ENCODE data around the gene CCDC148. TPM values are rescaled to one million over a fixed set of nuclear protein-coding genes. Genes with fewer than 3 reads are reported as not detected.

Gene CCDC148
- total and polyA plus RNA-seq, 2 experiments from 2014 or later: 0.39 to 2.1 TPM

DNA sequence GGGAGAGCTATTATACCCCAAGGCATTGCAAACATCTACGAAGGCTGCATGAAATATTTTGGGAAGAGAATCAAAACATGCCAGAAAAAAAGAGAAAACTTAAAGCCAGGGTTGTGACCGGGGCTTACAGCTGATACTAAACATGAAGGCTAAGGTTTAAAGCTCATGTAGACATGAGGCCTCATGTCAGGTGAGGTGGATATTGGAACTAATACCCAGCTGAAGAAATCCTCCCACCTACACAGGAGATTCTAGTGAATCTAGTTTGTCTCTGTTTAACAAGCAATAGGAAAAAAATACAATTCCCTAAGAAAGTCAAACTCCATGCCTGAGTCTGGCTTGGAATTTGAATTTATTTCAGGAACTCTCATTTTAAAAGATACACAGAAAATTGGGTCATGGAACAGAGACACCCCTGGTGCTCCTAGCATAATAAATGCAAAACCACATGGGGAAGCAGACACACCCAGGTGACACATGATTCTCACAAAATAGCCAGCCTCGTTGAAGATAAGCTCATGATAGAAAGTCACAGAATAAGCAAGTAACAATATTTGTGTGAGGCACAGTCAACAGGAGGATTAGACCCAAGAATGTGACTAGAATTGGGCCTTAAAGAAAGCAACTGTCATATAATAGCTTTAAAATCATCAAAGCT, 312.7 kb downstream of the CCDC148 start:
- DNase-seq (ENCODE audit: low read depth in 1 of 2, low spot score in 1 of 2): no peak
- no peaks in the 10 kb centered on the region for H3K27me3 ChIP-seq
- no peaks in the 10 kb centered on the region for H3K9me3 ChIP-seq (ENCODE audit: low read depth)

DNA sequence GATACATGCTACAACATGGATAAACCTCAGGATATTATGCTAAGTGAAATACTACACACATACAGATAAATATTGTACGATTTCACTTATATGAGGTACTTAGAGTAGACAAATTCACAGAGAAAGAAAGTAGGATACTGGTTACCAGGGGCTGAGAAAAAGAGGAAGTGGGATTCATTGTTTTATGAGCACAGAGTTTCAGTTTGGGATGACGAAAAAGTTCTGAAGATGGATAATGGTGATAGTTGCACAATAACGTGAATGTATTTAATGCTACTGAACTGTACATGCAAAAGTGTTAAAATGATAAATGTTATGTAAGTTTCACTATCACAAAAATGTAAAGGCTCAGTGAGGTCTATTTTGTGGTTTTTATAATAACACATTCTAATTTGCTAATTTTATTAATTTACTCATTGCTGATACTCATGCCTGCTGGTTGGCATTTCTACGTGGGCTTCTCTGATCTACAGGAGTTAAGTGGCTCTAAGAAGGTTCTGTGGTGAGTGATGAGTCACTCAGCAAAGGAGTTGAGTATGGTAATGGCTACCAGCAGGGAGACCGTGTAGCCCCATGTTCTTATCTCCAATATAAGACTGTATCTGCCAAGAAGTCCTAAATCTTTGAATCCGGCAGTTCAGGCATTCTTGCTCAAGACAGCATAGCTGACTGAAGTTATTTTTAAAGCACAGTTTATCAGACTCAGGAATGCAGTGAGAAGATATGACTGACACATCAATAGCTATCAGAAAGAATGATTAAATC, 313.8 kb downstream of the CCDC148 start:
- Histone ChIP-seq H3K4me3 (no peak overlapping the region), H3K27me3 (no peaks in the 10 kb centered on the region), H3K36me3 (no peaks in the 10 kb centered on the region), H3K4me1 (ENCODE audit: low read depth) (no peaks in the 10 kb centered on the region), H3K27ac (no peak overlapping the region), H3K9me3 (ENCODE audit: low read depth) (no peaks in the 10 kb centered on the region)
- TF ChIP-seq, protein P1, sequence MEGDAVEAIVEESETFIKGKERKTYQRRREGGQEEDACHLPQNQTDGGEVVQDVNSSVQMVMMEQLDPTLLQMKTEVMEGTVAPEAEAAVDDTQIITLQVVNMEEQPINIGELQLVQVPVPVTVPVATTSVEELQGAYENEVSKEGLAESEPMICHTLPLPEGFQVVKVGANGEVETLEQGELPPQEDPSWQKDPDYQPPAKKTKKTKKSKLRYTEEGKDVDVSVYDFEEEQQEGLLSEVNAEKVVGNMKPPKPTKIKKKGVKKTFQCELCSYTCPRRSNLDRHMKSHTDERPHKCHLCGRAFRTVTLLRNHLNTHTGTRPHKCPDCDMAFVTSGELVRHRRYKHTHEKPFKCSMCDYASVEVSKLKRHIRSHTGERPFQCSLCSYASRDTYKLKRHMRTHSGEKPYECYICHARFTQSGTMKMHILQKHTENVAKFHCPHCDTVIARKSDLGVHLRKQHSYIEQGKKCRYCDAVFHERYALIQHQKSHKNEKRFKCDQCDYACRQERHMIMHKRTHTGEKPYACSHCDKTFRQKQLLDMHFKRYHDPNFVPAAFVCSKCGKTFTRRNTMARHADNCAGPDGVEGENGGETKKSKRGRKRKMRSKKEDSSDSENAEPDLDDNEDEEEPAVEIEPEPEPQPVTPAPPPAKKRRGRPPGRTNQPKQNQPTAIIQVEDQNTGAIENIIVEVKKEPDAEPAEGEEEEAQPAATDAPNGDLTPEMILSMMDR (IDR thresholded peaks at IDR 0.05; ENCODE audit: low read depth, low read length): no peak
- peak in 1 of 2 donors; percentile 43 for DNase-seq (ENCODE audit: low read depth in 1 of 2, low spot score in 1 of 2)

More for the DNA sequence above, 312.7 kb downstream of the CCDC148 start:
- Histone ChIP-seq H3K36me3 (no peaks in the 10 kb centered on the region), H3K27ac (no peak overlapping the region), H3K4me1 (ENCODE audit: low read depth) (no peaks in the 10 kb centered on the region), H3K4me3 (no peak overlapping the region)
- TF ChIP-seq, protein P1 (IDR thresholded peaks at IDR 0.05; ENCODE audit: low read depth, low read length): no peak

DNA sequence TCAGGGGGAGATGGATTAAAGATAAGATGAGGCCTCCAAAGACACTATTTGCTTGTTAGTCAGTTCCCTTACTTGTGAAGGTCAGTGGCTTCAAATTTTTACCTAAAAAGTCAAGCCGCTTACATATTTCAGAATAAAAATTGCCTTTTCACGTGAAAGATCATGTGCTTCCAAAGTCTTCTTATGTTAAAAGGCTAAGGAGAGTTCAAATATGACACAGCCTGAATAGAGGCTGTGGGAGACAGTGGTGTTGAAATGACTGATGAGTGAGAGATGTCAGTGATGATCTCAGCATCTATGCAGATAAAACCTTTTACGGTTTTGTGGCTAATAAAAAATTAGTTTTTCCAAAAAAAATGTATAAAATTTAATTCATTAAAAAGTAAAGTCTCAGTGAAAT, 314.4 kb downstream of the CCDC148 start:
- Histone ChIP-seq H3K4me3 (no peak overlapping the region), H3K27ac (no peak overlapping the region), H3K27me3 (no peaks in the 10 kb centered on the region), H3K4me1 (ENCODE audit: low read depth) (no peaks in the 10 kb centered on the region), H3K9me3 (ENCODE audit: low read depth) (no peaks in the 10 kb centered on the region), H3K36me3 (no peaks in the 10 kb centered on the region)
- DNase-seq (ENCODE audit: low read depth in 1 of 2, low spot score in 1 of 2): no peak
- TF ChIP-seq, protein P1 (IDR thresholded peaks at IDR 0.05; ENCODE audit: low read depth, low read length): no peak

DNA sequence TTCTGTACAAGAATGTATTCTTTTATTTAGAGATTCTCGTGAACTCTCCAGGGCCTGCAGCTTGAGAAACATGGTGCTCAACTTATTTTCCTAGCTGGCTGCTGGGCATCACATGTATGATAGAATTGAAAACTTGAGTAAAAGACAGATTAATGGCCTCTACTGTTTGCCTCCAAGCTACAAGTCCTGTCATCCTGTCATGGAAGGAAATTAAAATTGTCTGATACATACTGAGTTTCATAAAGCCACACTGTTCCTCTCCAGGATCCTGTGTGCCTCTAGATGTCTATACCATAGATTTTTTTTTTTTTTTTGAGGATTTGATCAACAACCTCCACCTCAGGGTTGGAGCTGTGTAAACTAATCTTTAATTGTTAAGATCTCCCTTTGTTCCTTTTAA, 316.4 kb downstream of the CCDC148 start:
- no peak for DNase-seq (ENCODE audit: low read depth in 1 of 2, low spot score in 1 of 2)
- Histone ChIP-seq H3K4me3 (no peak overlapping the region), H3K9me3 (ENCODE audit: low read depth) (no peaks in the 10 kb centered on the region), H3K4me1 (ENCODE audit: low read depth) (no peaks in the 10 kb centered on the region), H3K27ac (no peak overlapping the region), H3K27me3 (no peaks in the 10 kb centered on the region), H3K36me3 (no peaks in the 10 kb centered on the region)
- TF ChIP-seq, protein P1 (IDR thresholded peaks at IDR 0.05; ENCODE audit: low read depth, low read length): no peak

DNA sequence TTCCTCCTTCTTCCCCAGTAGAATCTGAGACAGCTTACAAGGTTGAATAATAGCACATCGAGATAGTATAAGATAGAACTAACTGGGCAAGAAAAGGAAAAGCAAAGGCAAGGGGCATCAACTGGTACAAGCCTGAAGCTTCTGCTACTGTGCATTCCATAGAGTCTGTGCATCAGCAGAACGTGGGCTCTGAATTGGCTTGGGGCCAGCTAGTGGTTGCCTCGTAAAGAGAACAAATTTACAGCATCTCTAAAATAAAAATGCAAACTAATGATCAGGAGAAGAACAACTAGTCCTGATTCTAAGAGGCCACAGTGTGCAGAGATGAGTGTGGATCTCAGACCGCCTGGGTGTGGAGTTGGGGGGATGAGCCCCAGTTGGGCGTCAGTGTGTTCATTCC, 318.3 kb downstream of the CCDC148 start:
- no peak overlapping the region for H3K4me3 ChIP-seq
- no peaks in the 10 kb centered on the region for H3K9me3 ChIP-seq (ENCODE audit: low read depth)
- H3K27me3 ChIP-seq: no peaks in the 10 kb centered on the region
- peak in 1 of 2 donors; percentile 2 for DNase-seq (ENCODE audit: low read depth in 1 of 2, low spot score in 1 of 2)
- TF ChIP-seq, protein P1 (IDR thresholded peaks at IDR 0.05; ENCODE audit: low read depth, low read length): no peak
- H3K36me3 ChIP-seq: no peaks in the 10 kb centered on the region
- H3K27ac ChIP-seq: no peak overlapping the region
- H3K4me1 ChIP-seq (ENCODE audit: low read depth): no peaks in the 10 kb centered on the region

Data from cardiac muscle cell (in vitro differentiated cells and primary cell).